Measurements from ENCODE around the gene HHIPL1. TPM values are rescaled to one million over a fixed set of nuclear protein-coding genes. Genes with fewer than 3 reads are reported as not detected.

HHIPL1 gene
- total and polyA plus RNA-seq, 2 experiments from 2014 or later: 0.83 to 1.2 TPM

DNA sequence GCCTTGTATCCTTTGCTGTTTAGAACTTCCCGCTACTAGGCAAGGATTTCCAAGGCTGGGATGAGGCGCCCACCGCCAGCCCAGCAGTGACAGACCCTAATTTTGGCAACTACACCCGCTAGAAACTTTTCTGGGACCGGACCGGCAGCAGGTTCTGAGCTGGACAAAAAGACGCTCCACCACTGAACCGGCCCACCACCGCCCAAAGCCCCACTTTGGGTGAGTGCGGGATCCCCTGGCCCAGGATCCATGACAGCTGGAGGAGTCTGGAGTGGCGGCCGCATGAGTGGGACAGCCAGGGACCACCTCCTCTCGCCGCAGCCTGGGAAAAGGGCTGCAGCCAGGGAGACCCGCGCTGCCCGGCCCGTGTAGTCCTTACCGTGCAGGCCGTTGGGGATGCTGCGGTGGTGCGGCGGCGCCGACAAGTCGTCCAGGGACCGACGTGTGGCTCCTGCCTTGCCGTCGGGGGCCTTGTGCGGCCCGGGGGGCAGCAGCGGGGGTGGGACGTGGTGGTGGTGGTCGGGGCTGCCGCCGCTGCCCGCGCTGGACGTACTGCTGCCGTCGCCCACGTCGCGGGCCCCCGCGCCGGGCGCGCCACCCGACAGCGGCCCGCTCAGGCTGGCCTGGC is 42.0 kb upstream of the HHIPL1 start:
- peak overlapping the region; percentile 50 for H3K4me3 ChIP-seq
- peaks cover 37% of the 10 kb centered on the region for H3K4me1 ChIP-seq (ENCODE audit: low read depth)
- no peak for TF ChIP-seq CTCF (IDR thresholded peaks at IDR 0.05; ENCODE audit: low read depth, low read length)

GRCh38 chr14:99603471-99604277 is 41.3 kb upstream of the HHIPL1 start, which contains the start of gene CCDC85C:
TSS of gene CCDC85C (minus strand) at chr14:99604207. CDS start at chr14:99603959, 248 bp downstream.
- H3K9me3 ChIP-seq (ENCODE audit: low read depth): no peaks in the 10 kb centered on the region
- H3K4me1 ChIP-seq (ENCODE audit: low read depth): peaks cover 37% of the 10 kb centered on the region
- no peak for TF ChIP-seq CTCF (IDR thresholded peaks at IDR 0.05; ENCODE audit: low read depth, low read length)
- DNase-seq (ENCODE audit: low read depth in 1 of 2, low spot score in 1 of 2): peak; percentile 42 to 57
- H3K27me3 ChIP-seq: no peaks in the 10 kb centered on the region
- H3K36me3 ChIP-seq: no peaks in the 10 kb centered on the region
- H3K27ac ChIP-seq: peak within 1 kb of the TSS; percentile 93
- H3K4me3 ChIP-seq: peak within 1 kb of the TSS; percentile 52

More for the DNA sequence above, 42.0 kb upstream of the HHIPL1 start:
- no peaks in the 10 kb centered on the region for H3K27me3 ChIP-seq
- no peak overlapping the region for H3K27ac ChIP-seq
- peak in 1 of 2 donors; percentile 42 for DNase-seq (ENCODE audit: low read depth in 1 of 2, low spot score in 1 of 2)
- no peaks in the 10 kb centered on the region for H3K9me3 ChIP-seq (ENCODE audit: low read depth)
- no peaks in the 10 kb centered on the region for H3K36me3 ChIP-seq

DNA sequence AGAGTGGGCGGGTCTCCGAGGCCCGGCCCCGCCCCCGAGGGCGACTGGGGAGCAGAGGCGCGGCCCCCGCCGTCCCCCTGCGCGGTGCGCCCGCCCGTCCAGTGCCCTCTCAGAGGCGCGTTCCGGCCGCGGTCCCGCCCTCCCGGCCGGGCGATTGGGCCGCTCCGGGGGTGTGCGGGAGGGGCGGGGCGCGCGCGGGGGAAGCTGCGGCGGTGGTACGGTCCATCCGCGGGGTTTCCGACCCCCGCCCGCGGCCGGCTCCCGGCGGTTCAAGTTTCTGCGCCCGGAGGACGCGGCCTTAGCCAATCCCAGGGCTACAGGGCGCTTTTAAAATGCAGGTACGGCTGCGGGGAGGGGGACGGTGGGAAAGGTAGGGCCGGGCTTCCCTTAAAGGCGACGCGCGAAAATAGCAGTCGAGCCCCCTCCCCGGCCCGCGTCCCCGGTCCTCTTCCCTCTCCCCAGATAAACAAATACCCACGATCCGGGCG is 40.6 kb upstream of the HHIPL1 start:
- H3K9me3 ChIP-seq (ENCODE audit: low read depth): no peaks in the 10 kb centered on the region
- H3K36me3 ChIP-seq: no peaks in the 10 kb centered on the region
- DNase-seq (ENCODE audit: low read depth in 1 of 2, low spot score in 1 of 2): peak; percentile 98
- no peak for TF ChIP-seq CTCF (IDR thresholded peaks at IDR 0.05; ENCODE audit: low read depth, low read length)
- peak overlapping the region; percentile 52 for H3K4me3 ChIP-seq
- peaks cover 34% of the 10 kb centered on the region for H3K4me1 ChIP-seq (ENCODE audit: low read depth)
- peak overlapping the region; percentile 93 for H3K27ac ChIP-seq
- H3K27me3 ChIP-seq: no peaks in the 10 kb centered on the region

DNA sequence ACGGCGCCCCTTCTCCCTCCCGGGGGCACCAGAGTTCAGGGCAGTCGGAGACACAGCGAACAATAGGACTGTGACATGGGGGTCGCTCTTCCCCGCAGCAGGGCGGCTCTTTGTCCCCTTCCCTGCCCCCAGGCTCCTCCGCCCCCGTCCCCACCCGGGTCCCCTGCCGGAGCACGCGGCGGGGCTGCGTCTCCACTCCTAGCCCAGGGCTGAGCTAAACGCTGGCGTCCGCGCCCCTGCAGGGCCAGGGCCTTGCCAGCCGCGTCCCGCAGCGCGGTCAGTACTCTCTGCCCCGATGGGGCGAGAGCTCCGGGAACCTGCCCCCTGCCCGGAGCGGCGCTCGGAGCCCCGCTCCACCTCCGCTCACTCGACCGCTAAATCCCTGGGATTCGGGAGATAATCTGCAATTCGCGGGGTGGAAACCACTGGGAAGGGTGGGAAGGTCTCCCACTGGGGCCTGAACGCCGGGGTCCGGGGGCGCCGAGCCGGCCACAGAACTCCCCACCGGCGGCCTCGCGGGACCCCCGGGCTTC is 40.1 kb upstream of the HHIPL1 start:
- Histone ChIP-seq H3K27me3 (no peaks in the 10 kb centered on the region), H3K27ac (peak overlapping the region; percentile 93), H3K36me3 (no peaks in the 10 kb centered on the region), H3K4me3 (peak overlapping the region; percentile 52), H3K9me3 (ENCODE audit: low read depth) (no peaks in the 10 kb centered on the region), H3K4me1 (ENCODE audit: low read depth) (peaks cover 30% of the 10 kb centered on the region)
- no peak for TF ChIP-seq CTCF (IDR thresholded peaks at IDR 0.05; ENCODE audit: low read depth, low read length)
- peak; percentile 43 to 78 for DNase-seq (ENCODE audit: low read depth in 1 of 2, low spot score in 1 of 2)

- H3K27ac ChIP-seq: peak overlapping the region; percentile 93
- peaks cover 24% of the 10 kb centered on the region for H3K4me1 ChIP-seq (ENCODE audit: low read depth)
- no peak for TF ChIP-seq CTCF (IDR thresholded peaks at IDR 0.05; ENCODE audit: low read depth, low read length)
- no peaks in the 10 kb centered on the region for H3K27me3 ChIP-seq
- peak overlapping the region; percentile 52 for H3K4me3 ChIP-seq
- H3K9me3 ChIP-seq (ENCODE audit: low read depth): no peaks in the 10 kb centered on the region
- DNase-seq (ENCODE audit: low read depth in 1 of 2, low spot score in 1 of 2): peak; percentile 62 to 71
- no peaks in the 10 kb centered on the region for H3K36me3 ChIP-seq
These were observed 39.5 kb upstream of the HHIPL1 start for GRCh38 chr14:99605299-99605961.

Data from cardiac muscle cell (in vitro differentiated cells and primary cell).